K562 (cell line): Measurements from ENCODE around the gene CRLF1. TPM values are rescaled to one million over a fixed set of nuclear protein-coding genes. Genes with fewer than 3 reads are reported as not detected.

Experiments used
- CAMTA2 ChIP-seq: fragments of 250-450 bp; sonication (Bioruptor Pico); conservative IDR thresholded peaks from 2 replicates; pipeline ENCODE4 v1.5.1; 2022
- HDAC2 ChIP-seq: fragments of 450-650 bp; IDR thresholded peaks from 2 replicates; pipeline ENCODE4 v1.6.1; 2016; ENCODE audit warnings: mild to moderate bottlenecking
- HDGF ChIP-seq: fragments of 450-650 bp; IDR thresholded peaks from 2 replicates; pipeline ENCODE4 v1.6.1; 2016
- MEIS2 ChIP-seq: fragments of 450-650 bp; IDR thresholded peaks from 2 replicates; pipeline ENCODE4 v1.6.1; 2014; ENCODE audit warnings: mild to moderate bottlenecking; ENCODE audit not compliant: partially characterized antibody
- NBN ChIP-seq: fragments of 450-650 bp; IDR thresholded peaks from 2 replicates; pipeline ENCODE4 v1.6.1; 2016; ENCODE audit warnings: low read depth, mild to moderate bottlenecking
- SFPQ ChIP-seq: fragments of 200-400 bp; formaldehyde crosslinking; IDR thresholded peaks from 2 replicates; pipeline ENCODE4 v1.6.1; 2017; ENCODE audit warnings: mild to moderate bottlenecking, low read depth, low read length, moderate library complexity
- SMAD3 ChIP-seq: fragments of 450-650 bp; formaldehyde crosslinking; conservative IDR thresholded peaks from 2 replicates; pipeline ENCODE4 v1.4.0; 2020; ENCODE audit warnings: mild to moderate bottlenecking
- SREBF2 ChIP-seq: sonication (generic); formaldehyde crosslinking; IDR thresholded peaks from 2 replicates; pipeline ENCODE4 v1.4.0; 2020; ENCODE audit warnings: mild to moderate bottlenecking, missing genetic modification reagents
- SRSF9 ChIP-seq: fragments of 200-400 bp; formaldehyde crosslinking; IDR thresholded peaks from 2 replicates; pipeline ENCODE4 v1.6.1; 2017; ENCODE audit warnings: low read depth, low read length, borderline replicate concordance
- TAF15 ChIP-seq: fragments of 200-400 bp; formaldehyde crosslinking; IDR thresholded peaks from 2 replicates; pipeline ENCODE4 v1.6.1; 2017; ENCODE audit warnings: mild to moderate bottlenecking, low read depth, low read length, moderate library complexity
- TEAD4 ChIP-seq, 2 experiments: sonication (generic) in 1 of 2; formaldehyde crosslinking in 1 of 2; IDR thresholded peaks; 2 replicates each; pipeline versions ENCODE4 v1.6.1 to v1.8.0; 2012 to 2022; ENCODE audit warnings: borderline replicate concordance in 1 of 2, inconsistent platforms in 1 of 2, low read length in 1 of 2, mild to moderate bottlenecking in 1 of 2, missing genetic modification reagents in 1 of 2
- U2AF2 ChIP-seq: fragments of 200-400 bp; formaldehyde crosslinking; optimal IDR thresholded peaks from 2 replicates; pipeline ENCODE3; 2017; ENCODE audit warnings: low read depth, mild to moderate bottlenecking, low read length
- ZBED1 ChIP-seq: IDR thresholded peaks from 2 replicates; pipeline ENCODE4 v1.6.1; 2014
- ZBTB7A ChIP-seq: IDR thresholded peaks from 2 replicates; pipeline ENCODE4 v1.6.1; 2011; ENCODE audit warnings: low read depth, mild to moderate bottlenecking, low read length, moderate library complexity, borderline replicate concordance; ENCODE audit not compliant: control insufficient read depth
- ZC3H11A ChIP-seq: IDR thresholded peaks from 2 replicates; pipeline ENCODE4 v1.6.1; 2012; ENCODE audit warnings: low read depth, low read length, improper control_type of control experiment
- ZEB2 ChIP-seq: fragments of 450-650 bp; IDR thresholded peaks from 2 replicates; pipeline ENCODE4 v1.6.1; 2016
- ZFX ChIP-seq: sonication (generic); formaldehyde crosslinking; IDR thresholded peaks from 2 replicates; pipeline ENCODE4 v1.8.0; 2022; ENCODE audit warnings: mild to moderate bottlenecking, missing genetic modification reagents, moderate library complexity
- ZKSCAN3 ChIP-seq: fragments of 250-450 bp; sonication (Bioruptor Pico); IDR thresholded peaks from 2 replicates; pipeline ENCODE4 v1.4.0; 2020
- ZNF184 ChIP-seq: sonication (generic); formaldehyde crosslinking; IDR thresholded peaks from 2 replicates; pipeline ENCODE4 v1.5.0; 2020; ENCODE audit warnings: missing genetic modification reagents
- ZNF212 ChIP-seq: fragments of 450-650 bp; formaldehyde crosslinking; IDR thresholded peaks from 2 replicates; pipeline ENCODE4 v1.4.0; 2020; ENCODE audit warnings: mild to moderate bottlenecking
- ZNF224 ChIP-seq: sonication (generic); formaldehyde crosslinking; IDR thresholded peaks from 2 replicates; pipeline ENCODE4 v1.8.0; 2022; ENCODE audit warnings: mild to moderate bottlenecking, missing genetic modification reagents
- ZNF263 ChIP-seq: sonication (generic); formaldehyde crosslinking; IDR thresholded peaks from 2 replicates; pipeline ENCODE4 v1.8.0; 2022; ENCODE audit warnings: mild to moderate bottlenecking, missing genetic modification reagents, borderline replicate concordance
- polyA plus RNA-seq, 8 experiments: library from polyadenylated mRNA; depleted of rRNA in 4 of 8; stranded (reverse) in 5 of 8; unstranded in 3 of 8; fragments of >200 nt; fragmentation: Nextera tagmentation in 2 of 8; fragmentation: Illumina TruSeq in 1 of 8; extraction: Ambion mirVana in 2 of 8; extraction: Trizol in 1 of 8; gene quantifications; 2 replicates each; pipeline versions ENCODE4 v1.2.1 to v1.2.3, GENCODE V29; 2011 to 2014; ENCODE audit warnings: inconsistent platforms in 1 of 8, missing spikeins in 1 of 8
- total RNA-seq, 7 experiments: library from RNA; depleted of rRNA in 6 of 7; stranded (reverse); fragments of >200 nt in 6 of 7; fragmentation: Illumina TruSeq in 2 of 7; extraction: Trizol in 2 of 7; gene quantifications; 2 replicates each; pipeline versions ENCODE4 v1.2.1 to v1.2.3, GENCODE V29; 2011 to 2021; ENCODE audit warnings: low replicate concordance in 1 of 7
- TF ChIP-seq, protein P1 (sequence below): IDR thresholded peaks from 2 replicates; pipeline ENCODE4 v1.6.1; 2016; ENCODE audit warnings: missing genetic modification characterization, missing compliant biosample characterization
- TF ChIP-seq, protein P2 (sequence below): fragments of 450-650 bp; conservative IDR thresholded peaks from 2 replicates; pipeline ENCODE4 v1.6.1; 2016; ENCODE audit warnings: missing genetic modification characterization, low read depth, mild to moderate bottlenecking, control low read depth, missing compliant biosample characterization

Gene CRLF1
- total and polyA plus RNA-seq, 9 of the 15 experiments (the other 6 are each of a cell fraction or from before 2014, with no cell fraction given), result 0.85 to 3.6 (median 1.7) TPM

DNA sequence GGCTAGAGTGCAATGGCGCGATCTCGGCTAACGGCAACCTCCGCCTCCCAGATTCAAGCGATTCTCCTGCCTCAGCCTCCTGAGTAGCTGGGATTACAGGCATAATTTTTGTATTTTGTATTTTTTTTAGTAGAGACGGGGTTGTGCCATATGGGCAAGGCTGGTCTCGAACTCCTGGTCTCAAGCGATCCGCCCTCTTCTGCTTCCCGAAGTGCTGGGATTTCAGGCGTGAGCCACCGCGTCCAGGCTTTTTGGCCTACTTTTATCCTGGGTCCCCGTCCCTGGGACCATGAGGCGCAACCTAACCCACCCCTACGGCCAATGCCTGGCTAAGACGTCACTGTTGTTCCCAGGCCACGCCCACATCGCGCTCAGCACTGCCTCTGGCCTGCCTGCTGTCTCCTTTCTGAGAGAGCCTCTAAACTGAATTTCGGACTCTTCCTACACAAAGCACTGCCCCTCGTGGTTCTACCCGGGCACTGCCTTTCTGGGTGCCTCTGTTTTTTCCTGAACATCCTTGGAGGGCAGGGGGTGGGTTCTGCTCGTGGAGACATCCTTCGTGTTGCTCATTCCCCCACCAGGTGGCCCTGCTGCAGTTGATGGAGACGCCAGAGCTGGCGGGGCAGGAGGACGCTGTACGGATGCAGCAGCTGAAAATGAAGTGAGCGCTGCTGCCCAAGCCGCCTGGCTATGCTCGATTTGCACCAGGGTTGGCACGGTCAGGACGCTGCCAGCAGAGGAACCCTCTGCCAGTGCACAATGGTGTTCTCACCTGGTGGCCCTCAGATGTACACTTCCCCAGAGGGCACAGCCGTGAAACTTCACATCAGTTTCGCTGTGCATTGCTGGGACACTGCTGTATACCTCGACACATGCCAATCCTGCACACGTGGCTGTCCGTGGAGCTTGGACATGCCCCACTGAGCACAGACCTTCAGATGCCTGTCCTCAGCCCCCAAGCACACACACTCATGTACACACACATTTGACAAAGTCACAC, 16.0 kb downstream of the CRLF1 start (continued):
- TF ChIP-seq SMAD3 (CRISPR knock-in tag) (no peak), U2AF2 (no peak), TEAD4 (IDR thresholded peaks at IDR 0.05; ENCODE audit: low read length) (0 out of 2 replicates have a peak, but pooled peaks have one; percentile 16), TEAD4 (CRISPR knock-in tag; IDR thresholded peaks at IDR 0.05; ENCODE audit: borderline replicate concordance) (no peak), ZNF184 (no peak), NBN (0 out of 2 replicates have a peak, but pooled peaks have one; percentile 25), MEIS2 (no peak), ZNF224 (CRISPR knock-in tag) (0 out of 2 replicates have a peak, but pooled peaks have one; percentile 12), CAMTA2 (no peak), HDAC2 (peak; percentile 56; the same call in 1 of the 2 replicates), ZNF263 (CRISPR knock-in tag) (0 out of 2 replicates have a peak, but pooled peaks have one; percentile 13), ZBTB7A (peak; percentile 55; the same call in 1 of the 2 replicates), SREBF2 (CRISPR knock-in tag) (no peak), SFPQ (no peak), ZBED1 (no peak), ZEB2 (peak; percentile 46; the same call in 1 of the 2 replicates), ZNF212 (CRISPR knock-in tag) (no peak), ZKSCAN3 (CRISPR knock-in tag) (no peak), HDGF (no peak), TAF15 (no peak), ZFX (CRISPR knock-in tag) (peak; percentile 64; the same call in 1 of the 2 replicates), ZC3H11A (no peak), SRSF9 (no peak)
- TF ChIP-seq, protein P1, sequence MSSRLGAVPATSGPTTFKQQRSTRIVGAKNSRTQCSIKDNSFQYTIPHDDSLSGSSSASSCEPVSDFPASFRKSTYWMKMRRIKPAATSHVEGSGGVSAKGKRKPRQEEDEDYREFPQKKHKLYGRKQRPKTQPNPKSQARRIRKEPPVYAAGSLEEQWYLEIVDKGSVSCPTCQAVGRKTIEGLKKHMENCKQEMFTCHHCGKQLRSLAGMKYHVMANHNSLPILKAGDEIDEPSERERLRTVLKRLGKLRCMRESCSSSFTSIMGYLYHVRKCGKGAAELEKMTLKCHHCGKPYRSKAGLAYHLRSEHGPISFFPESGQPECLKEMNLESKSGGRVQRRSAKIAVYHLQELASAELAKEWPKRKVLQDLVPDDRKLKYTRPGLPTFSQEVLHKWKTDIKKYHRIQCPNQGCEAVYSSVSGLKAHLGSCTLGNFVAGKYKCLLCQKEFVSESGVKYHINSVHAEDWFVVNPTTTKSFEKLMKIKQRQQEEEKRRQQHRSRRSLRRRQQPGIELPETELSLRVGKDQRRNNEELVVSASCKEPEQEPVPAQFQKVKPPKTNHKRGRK (tag), result peak; percentile 63
- TF ChIP-seq, protein P2, sequence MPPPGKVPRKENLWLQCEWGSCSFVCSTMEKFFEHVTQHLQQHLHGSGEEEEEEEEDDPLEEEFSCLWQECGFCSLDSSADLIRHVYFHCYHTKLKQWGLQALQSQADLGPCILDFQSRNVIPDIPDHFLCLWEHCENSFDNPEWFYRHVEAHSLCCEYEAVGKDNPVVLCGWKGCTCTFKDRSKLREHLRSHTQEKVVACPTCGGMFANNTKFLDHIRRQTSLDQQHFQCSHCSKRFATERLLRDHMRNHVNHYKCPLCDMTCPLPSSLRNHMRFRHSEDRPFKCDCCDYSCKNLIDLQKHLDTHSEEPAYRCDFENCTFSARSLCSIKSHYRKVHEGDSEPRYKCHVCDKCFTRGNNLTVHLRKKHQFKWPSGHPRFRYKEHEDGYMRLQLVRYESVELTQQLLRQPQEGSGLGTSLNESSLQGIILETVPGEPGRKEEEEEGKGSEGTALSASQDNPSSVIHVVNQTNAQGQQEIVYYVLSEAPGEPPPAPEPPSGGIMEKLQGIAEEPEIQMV, result no peak
